Vagina (tissue), 2 donors: ENCODE data around the gene PPARD. TPM values are rescaled to one million over a fixed set of nuclear protein-coding genes. Genes with fewer than 3 reads are reported as not detected.

ENCODE experiments used
- DNase-seq, 2 donors: peaks; one replicate each; pipeline ENCODE4 v3.0.0-alpha.2; 2017; ENCODE audit errors: extremely low spot score in 2 of 2
- H3K27ac ChIP-seq: fragments of 200-600 bp; sonication (generic); one replicate; pipeline ENCODE4 v1.5.1; 2019
- H3K27me3 ChIP-seq: fragments of 200-600 bp; sonication (generic); one replicate; pipeline ENCODE4 v1.5.1; 2019
- H3K36me3 ChIP-seq, 2 donors: fragments of 200-600 bp; sonication (generic); one replicate each; pipeline ENCODE4 v1.5.1; 2017 to 2019
- H3K4me1 ChIP-seq: fragments of 200-600 bp; sonication (generic); one replicate; pipeline ENCODE4 v1.5.1; 2019
- H3K4me3 ChIP-seq, 2 donors: fragments of 200-600 bp; sonication (generic); 1 replicate in 1 of 2; 2 replicates in 1 of 2; pipeline ENCODE4 v1.5.1; 2016 to 2019
- H3K9me3 ChIP-seq: fragments of 200-600 bp; sonication (generic); one replicate; pipeline ENCODE4 v1.5.1; 2019
- CTCF ChIP-seq, 3 experiments: fragments of 450-650 bp in 2 of 3; fragments of 200-600 bp in 1 of 3; sonication (generic) in 1 of 3; IDR thresholded peaks; one replicate each; pipeline ENCODE4 v1.5.1; 2017 to 2019; ENCODE audit warnings: antibody characterized with exemption in 3 of 3, mild to moderate bottlenecking in 2 of 3, moderate library complexity in 2 of 3
- POLR2A ChIP-seq, 2 donors: fragments of 450-650 bp; IDR thresholded peaks; one replicate each; pipeline ENCODE4 v1.6.1; 2017; ENCODE audit warnings: antibody characterized with exemption in 2 of 2, mild to moderate bottlenecking in 2 of 2, moderate library complexity in 2 of 2
- POLR2AphosphoS5 ChIP-seq, 2 donors: sonication (generic); formaldehyde crosslinking; IDR thresholded peaks; one replicate each; pipeline ENCODE4 v1.9.0; 2017; ENCODE audit warnings: antibody characterized with exemption in 2 of 2, mild to moderate bottlenecking in 2 of 2, low read depth in 1 of 2; ENCODE audit not compliant: insufficient read depth in 1 of 2
- intact Hi-C: fragments of 100-400 bp; cut with DNase I; formaldehyde crosslinking; loops from one replicate; pipeline ENCODE4 v1.15.1; 2023
- total RNA-seq: library from RNA; depleted of rRNA; stranded (reverse); fragments of >200 nt; gene quantifications from one replicate; pipeline ENCODE4 v1.2.3, GENCODE V29; 2016

PPARD gene
- total RNA-seq, 1 donor from 2014 or later, result 21.9 TPM

- peaks cover 0 to 26% of the 10 kb centered on the region in 2 donors for H3K36me3 ChIP-seq
- H3K4me1 ChIP-seq, result peaks cover 33% of the 10 kb centered on the region
- no peak overlapping the region for H3K27ac ChIP-seq
- no peak for DNase-seq
- H3K9me3 ChIP-seq, result no peaks in the 10 kb centered on the region
- no peak for TF ChIP-seq POLR2A (IDR thresholded peaks at IDR 0.05)
- H3K27me3 ChIP-seq, result no peaks in the 10 kb centered on the region
- intact Hi-C loops, result no loop called here
- H3K4me3 ChIP-seq, result no peak overlapping the region
Observed at GRCh38 chr6:35358086-35358485, 15.7 kb downstream of the PPARD start.

DNA sequence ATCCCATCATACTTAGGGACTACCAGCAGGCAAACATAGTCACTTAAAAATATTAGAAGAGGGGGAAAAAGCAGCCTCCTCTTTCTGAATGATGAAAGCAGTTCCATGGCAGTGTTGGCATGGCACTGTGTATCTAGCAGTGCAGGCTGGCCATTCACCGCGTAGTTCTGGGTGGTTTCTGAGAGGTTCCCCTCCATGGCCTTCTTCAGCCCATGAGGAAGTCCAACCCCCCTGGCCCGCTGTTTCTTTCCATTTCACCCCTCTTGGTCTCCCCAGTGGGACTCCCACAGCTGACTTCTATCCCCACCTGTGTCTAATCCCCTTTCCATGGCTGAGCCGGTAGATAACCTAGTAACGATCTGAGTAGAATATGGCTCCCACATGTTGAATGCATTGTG is 17.0 kb downstream of the PPARD start:
- Histone ChIP-seq H3K4me1 (peaks cover 33% of the 10 kb centered on the region), H3K36me3 (peaks cover 0 to 21% of the 10 kb centered on the region in 2 donors), H3K27me3 (no peaks in the 10 kb centered on the region), H3K9me3 (no peaks in the 10 kb centered on the region), H3K27ac (no peak overlapping the region), H3K4me3 (no peak overlapping the region)
- DNase-seq, result no peak
- intact Hi-C loops, result no loop called here
- no peak for TF ChIP-seq POLR2A (IDR thresholded peaks at IDR 0.05)
- no peak for TF ChIP-seq POLR2AphosphoS5 (IDR thresholded peaks at IDR 0.05; ENCODE audit: insufficient read depth in 1 of 2, low read depth in 1 of 2)
- TF ChIP-seq CTCF (IDR thresholded peaks at IDR 0.05), result no peak

DNA sequence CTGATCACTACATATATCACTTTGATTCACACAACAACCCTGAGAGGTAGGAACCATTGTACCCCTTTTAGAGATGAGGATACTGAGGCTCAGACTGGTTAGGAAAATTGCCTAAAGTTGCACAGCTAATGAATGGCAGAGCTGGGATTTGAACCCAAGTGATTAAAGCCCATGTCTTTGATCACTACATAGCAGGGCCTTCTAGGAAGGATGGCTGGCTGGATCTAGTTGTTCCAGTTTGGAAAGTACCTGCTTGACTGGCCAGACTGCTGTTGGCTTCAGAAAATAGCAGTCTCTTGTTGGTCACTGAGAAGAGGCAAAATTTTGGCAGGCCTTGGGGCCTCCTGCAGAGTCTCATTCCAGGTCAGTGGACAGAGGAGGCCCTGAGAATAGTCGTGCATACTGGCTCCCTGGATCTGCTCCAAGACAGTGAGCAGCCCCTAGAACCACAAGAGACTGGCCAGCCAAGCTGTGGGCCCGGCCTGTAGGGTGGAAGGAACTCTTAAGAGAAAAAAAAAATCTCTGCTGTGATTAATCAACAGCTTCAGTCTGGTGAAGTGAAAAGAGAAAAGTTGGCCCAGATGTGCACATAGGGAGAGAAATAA is 17.5 kb downstream of the PPARD start:
- intact Hi-C loops, result no loop called here
- no peak overlapping the region for H3K27ac ChIP-seq
- DNase-seq, result no peak

DNA sequence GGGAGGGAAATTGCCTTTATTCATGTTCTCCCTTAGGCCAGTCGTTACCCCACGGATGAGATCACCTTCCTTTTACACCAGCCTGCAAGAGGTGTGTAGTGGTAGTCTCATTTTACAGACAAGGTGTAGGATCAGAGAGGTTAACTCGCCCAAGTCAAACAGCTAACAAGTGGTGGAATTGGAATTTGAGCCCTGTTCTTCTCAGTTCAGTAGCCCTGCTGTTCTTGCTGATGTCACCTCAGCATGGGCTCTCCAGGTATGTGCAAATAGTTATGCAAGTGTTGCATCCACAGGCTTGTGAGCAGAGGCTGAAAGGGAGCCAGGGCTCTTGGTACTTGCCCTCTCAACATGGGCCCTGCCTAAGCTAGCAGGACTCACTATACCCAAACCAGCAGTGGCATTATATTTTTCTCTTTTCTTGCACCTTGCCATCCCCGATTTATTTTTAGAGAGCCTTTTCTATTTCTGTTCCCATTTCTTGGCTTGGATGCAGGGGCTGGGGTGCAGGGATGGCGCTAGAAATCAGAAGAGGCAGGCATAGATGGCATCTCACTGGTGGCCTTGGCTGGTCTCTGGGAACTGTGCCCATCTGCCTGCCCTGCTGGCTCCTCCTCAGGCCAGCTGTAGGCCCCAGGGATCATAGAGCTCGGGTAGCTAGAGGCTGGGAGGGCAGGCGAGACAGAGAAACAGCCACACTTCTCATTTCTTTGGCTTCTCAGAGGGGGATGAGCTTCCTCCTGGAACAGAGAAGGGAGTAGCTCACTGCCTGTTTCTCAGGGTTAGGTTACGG is 18.2 kb downstream of the PPARD start:
- Histone ChIP-seq H3K36me3 (peaks cover 0 to 14% of the 10 kb centered on the region in 2 donors), H3K9me3 (no peaks in the 10 kb centered on the region), H3K4me3 (no peak overlapping the region), H3K4me1 (peaks cover 33% of the 10 kb centered on the region), H3K27ac (no peak overlapping the region), H3K27me3 (no peaks in the 10 kb centered on the region)
- intact Hi-C loops, result no loop called here
- DNase-seq, result no peak
- TF ChIP-seq POLR2A (IDR thresholded peaks at IDR 0.05), result no peak

More for the DNA sequence above, 17.5 kb downstream of the PPARD start:
- H3K27me3 ChIP-seq, result no peaks in the 10 kb centered on the region
- peaks cover 33% of the 10 kb centered on the region for H3K4me1 ChIP-seq
- TF ChIP-seq POLR2A (IDR thresholded peaks at IDR 0.05) (no peak), POLR2AphosphoS5 (IDR thresholded peaks at IDR 0.05; ENCODE audit: insufficient read depth in 1 of 2, low read depth in 1 of 2) (no peak), CTCF (IDR thresholded peaks at IDR 0.05) (no peak)
- peaks cover 0 to 18% of the 10 kb centered on the region in 2 donors for H3K36me3 ChIP-seq
- H3K9me3 ChIP-seq, result no peaks in the 10 kb centered on the region
- H3K4me3 ChIP-seq, result no peak overlapping the region

- H3K4me1 ChIP-seq, result peaks cover 40% of the 10 kb centered on the region
- TF ChIP-seq CTCF (IDR thresholded peaks at IDR 0.05), result no peak
- no peak for TF ChIP-seq POLR2AphosphoS5 (IDR thresholded peaks at IDR 0.05; ENCODE audit: insufficient read depth in 1 of 2, low read depth in 1 of 2)
- intact Hi-C loops, result no loop called here
Observed at GRCh38 chr6:35362200-35362599, 19.8 kb downstream of the PPARD start.

GRCh38 chr6:35363293-35363750 is 21.0 kb downstream of the PPARD start:
- Histone ChIP-seq H3K27ac (no peak overlapping the region), H3K9me3 (no peaks in the 10 kb centered on the region), H3K4me3 (no peak overlapping the region), H3K27me3 (no peaks in the 10 kb centered on the region), H3K4me1 (peaks cover 39% of the 10 kb centered on the region), H3K36me3 (no peaks in the 10 kb centered on the region)
- intact Hi-C loops, result no loop called here
- TF ChIP-seq CTCF (IDR thresholded peaks at IDR 0.05) (no peak), POLR2A (IDR thresholded peaks at IDR 0.05) (no peak), POLR2AphosphoS5 (IDR thresholded peaks at IDR 0.05; ENCODE audit: insufficient read depth in 1 of 2, low read depth in 1 of 2) (no peak)
- no peak for DNase-seq

More at GRCh38 chr6:35362200-35362599, 19.8 kb downstream of the PPARD start:
- no peak for DNase-seq
- Histone ChIP-seq H3K4me3 (no peak overlapping the region), H3K9me3 (no peaks in the 10 kb centered on the region), H3K27me3 (no peaks in the 10 kb centered on the region), H3K27ac (no peak overlapping the region), H3K36me3 (no peaks in the 10 kb centered on the region)
